ENCODE measurements around the gene LCN15.
A peak's percentile ranks its signal among the peaks of the same experiment; 100 is the strongest.
"Not testable (repeated sequence)": the region's sequence is repeated elsewhere in the genome, so short reads cannot be mapped to it uniquely, and the experiment has no call there.

LCN15 gene

DNA sequence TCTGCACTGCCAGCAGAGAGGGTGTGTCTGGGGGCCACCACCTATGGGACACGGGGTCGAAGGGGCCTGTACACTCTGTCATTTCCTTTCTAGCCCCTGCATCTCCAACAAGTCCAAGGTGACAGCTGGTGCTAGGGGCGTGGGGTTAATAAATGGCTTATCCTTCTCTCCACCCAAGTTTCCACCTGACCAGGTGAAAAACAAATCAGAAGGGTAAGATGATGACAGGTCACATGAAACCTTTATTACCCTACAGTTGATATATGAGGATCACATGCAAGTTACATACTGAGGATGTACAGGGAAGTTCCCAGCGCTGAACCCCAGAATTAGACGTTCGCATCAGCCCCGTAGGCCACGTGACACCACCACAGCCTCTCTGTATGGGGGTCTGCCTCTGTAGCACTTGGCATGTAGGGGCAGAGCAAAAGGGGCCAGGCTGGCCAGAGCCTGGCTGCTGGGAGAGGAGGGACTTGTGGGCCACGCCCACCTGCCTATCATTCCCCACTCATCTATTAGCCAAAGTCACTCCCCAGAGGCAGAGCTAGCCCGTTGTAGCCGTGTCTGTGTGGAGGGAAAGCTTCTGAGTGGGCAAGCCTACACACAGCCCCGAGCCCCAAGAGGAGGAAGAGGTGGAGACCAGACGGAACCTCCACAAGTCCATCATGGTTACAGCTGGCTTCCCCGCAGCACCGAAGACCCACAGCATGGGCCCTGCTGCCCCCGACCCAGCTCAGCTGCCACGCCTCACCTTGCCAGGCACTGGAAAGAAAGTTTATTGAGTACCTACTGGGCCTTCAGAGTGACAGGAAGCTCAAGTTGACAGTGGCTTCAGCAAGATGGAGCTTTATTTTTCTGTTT, 29.0 kb upstream of the LCN15 start:
- DNase-seq (ENCODE audit: low read depth): no peak
- in situ Hi-C loops (cut with HindIII; ENCODE audit: low sequenced_read_pairs): loop anchor here (25.0 kb wide), 1 partner anchor 244 kb away; the partner anchor contains the start of genes ABCA2, FUT7 and NPDC1
- TF ChIP-seq, protein P1, sequence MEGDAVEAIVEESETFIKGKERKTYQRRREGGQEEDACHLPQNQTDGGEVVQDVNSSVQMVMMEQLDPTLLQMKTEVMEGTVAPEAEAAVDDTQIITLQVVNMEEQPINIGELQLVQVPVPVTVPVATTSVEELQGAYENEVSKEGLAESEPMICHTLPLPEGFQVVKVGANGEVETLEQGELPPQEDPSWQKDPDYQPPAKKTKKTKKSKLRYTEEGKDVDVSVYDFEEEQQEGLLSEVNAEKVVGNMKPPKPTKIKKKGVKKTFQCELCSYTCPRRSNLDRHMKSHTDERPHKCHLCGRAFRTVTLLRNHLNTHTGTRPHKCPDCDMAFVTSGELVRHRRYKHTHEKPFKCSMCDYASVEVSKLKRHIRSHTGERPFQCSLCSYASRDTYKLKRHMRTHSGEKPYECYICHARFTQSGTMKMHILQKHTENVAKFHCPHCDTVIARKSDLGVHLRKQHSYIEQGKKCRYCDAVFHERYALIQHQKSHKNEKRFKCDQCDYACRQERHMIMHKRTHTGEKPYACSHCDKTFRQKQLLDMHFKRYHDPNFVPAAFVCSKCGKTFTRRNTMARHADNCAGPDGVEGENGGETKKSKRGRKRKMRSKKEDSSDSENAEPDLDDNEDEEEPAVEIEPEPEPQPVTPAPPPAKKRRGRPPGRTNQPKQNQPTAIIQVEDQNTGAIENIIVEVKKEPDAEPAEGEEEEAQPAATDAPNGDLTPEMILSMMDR (IDR thresholded peaks at IDR 0.05; ENCODE audit: low read depth, low read length, missing control alignments): no peak
- H3K4me3 ChIP-seq (ENCODE audit: low read depth, low read length): no peak overlapping the region

DNA sequence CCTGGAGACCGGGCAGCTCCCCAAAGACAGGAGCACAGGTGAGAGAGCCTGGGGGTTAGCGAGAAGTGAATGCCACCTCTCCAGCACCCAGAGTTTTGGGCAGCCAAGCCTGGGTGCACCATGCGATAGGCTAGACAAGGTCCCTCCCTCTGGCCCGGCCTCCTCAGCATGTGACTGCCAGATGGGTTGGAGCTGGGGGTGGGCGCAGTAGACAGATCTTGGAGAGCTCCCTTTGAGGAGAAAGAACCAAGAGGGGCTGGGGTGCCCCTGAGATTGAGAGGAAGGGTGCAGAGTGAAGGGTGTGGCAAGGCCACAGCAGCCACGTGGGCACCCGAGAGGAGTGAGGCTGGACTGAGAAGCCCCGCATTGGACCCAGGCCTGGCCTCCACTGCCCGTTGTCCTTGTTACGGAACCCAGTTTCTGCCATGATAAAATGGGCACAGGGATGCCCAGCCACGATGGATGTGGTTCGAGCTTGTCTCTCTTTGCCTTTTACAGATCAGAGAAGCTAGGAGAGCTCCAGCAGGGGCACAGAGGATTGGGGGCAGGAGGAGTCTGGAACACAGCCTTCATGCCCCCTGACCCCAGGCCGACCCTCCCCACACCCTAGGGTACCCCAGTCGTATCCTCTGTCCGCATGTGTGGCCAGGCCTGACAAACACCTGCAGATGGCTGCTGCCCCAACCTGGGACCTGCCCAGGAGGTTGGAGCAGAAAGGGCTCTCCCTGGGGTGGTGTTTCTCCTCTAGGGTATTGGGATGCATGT, 28.2 kb upstream of the LCN15 start:
- H3K4me3 ChIP-seq (ENCODE audit: low read depth, low read length): peak overlapping the region; percentile 84
- in situ Hi-C loops (cut with HindIII; ENCODE audit: low sequenced_read_pairs): loop anchor here (25.0 kb wide), 1 partner anchor 245 kb away; the partner anchor contains the start of genes ABCA2, FUT7 and NPDC1
- DNase-seq (ENCODE audit: low read depth): no peak
- TF ChIP-seq, protein P1 (IDR thresholded peaks at IDR 0.05; ENCODE audit: low read depth, low read length, missing control alignments): no peak

DNA sequence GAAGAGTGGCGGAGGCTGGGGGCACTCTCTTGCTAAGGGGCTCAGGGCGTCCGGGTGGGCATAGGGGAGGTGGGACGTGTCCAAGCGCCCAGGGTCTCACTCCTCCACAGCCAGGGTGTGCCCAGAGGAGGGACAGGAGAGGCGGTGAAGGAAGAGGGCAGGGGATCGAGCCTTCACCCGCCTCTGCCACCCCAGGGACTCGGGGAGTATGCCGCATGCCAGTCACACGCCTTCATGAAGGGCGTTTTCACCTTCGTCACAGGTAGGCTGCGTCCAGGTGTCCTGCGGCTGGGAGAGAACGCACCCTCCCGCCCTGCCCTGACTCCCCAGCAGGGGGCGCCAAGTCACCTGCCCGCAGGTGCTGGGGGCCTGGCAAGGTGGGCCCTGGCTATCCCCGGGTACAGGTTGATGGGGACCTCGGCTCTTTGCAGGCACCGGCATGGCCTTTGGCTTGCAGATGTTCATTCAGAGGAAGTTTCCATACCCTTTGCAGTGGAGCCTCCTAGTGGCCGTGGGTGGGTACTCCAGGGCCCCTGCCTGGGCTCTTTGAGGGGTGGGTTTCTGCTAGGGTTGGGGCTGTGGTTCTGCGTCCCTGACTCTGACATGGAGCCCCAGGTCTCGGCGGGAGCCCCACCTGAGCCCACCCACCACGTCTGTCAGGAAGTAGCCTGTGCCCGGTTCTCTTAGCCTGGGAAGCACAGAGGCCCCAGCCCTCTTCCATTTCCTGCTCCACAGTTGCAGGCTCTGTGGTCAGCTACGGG, 27.4 kb upstream of the LCN15 start:
- in situ Hi-C loops (cut with HindIII; ENCODE audit: low sequenced_read_pairs): loop anchor here (25.0 kb wide), 1 partner anchor 246 kb away; the partner anchor contains the start of genes ABCA2, FUT7 and NPDC1
- DNase-seq (ENCODE audit: low read depth): no peak
- peak overlapping the region; percentile 84 for H3K4me3 ChIP-seq (ENCODE audit: low read depth, low read length)
- TF ChIP-seq, protein P1 (IDR thresholded peaks at IDR 0.05; ENCODE audit: low read depth, low read length, missing control alignments): peak; percentile 93

DNA sequence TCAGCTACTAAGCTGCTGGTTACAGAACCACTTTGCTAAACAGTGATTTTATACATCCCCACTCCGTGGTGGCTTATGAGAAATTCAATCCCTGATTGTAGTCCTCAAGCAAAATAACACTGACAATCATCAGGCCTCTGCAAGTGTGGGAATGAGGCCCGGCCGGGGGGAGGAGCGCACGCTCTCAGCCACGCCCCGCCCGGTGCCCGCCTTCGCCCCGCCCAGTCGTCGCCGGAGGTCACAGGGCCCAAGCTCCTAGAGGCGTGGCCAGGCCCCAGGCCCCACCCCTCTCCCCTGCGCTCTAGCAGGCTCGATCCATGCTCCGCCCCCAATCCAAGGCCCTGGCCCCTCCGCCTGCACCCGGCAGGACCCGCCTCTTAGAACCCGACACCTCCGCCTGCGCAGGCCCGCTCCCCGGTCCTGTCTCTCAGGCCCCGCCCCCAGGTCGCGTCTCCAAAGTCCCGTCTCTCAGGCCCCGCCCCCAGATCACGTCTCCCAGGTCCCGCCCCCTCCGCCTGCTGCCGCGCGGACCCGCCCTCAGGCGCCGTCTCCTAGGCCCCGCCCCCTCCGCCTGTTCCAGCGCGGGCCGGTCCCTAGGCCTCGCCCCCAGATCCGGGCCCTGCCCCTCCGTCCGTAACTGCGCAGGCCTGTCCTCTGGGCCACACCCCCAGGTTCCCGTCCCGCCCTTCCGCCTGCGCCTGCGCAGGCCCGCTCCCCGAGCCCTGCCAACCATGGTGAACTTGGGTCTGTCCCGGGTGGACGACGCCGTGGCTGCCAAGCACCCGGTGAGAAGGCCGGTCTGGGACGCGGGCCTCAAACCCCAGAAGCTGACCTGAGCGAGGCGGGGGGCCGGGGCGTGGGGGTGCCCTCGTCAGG, 26.6 kb upstream of the LCN15 start, which contains the start of gene TMEM141:
Gene TMEM141 (plus strand): TSS at position 705 of the 876 bp plus-strand sequence. CDS start 27 bp downstream, at position 732.
- DNase-seq (ENCODE audit: low read depth): peak; percentile 96
- in situ Hi-C loops (cut with HindIII; ENCODE audit: low sequenced_read_pairs): loop anchor here (25.0 kb wide), 1 partner anchor 246 kb away; the partner anchor contains the start of genes ABCA2, FUT7 and NPDC1
- peak within 1 kb of the TSS; percentile 84 for H3K4me3 ChIP-seq (ENCODE audit: low read depth, low read length)
- TF ChIP-seq, protein P1 (IDR thresholded peaks at IDR 0.05; ENCODE audit: low read depth, low read length, missing control alignments): no peak

DNA sequence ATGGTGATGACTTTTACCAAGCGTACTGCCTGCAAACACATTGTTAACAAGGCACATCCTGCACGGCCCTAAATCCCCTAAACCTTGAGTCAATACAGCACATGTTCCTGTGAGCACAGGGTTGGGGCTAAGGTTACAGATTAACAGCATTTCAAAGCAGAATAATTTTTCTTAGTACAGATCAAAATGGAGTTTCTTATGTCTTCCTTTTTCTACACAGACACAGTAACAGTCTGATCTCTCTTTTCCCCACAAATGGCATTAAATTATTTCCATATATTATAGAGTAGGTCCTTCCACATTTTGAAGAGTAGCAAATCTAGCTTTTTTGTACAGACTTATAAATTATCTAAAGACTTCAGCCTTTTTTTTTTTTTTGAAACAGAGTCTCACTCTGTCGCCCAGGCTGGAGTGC, 25.2 kb upstream of the LCN15 start:
- in situ Hi-C loops (cut with HindIII; ENCODE audit: low sequenced_read_pairs): loop anchor here (25.0 kb wide), 1 partner anchor 248 kb away; the partner anchor contains the start of genes ABCA2, FUT7 and NPDC1
- no peak overlapping the region for H3K4me3 ChIP-seq (ENCODE audit: low read depth, low read length)
- TF ChIP-seq, protein P1 (IDR thresholded peaks at IDR 0.05; ENCODE audit: low read depth, low read length, missing control alignments): no peak
- DNase-seq (ENCODE audit: low read depth): no peak

DNA sequence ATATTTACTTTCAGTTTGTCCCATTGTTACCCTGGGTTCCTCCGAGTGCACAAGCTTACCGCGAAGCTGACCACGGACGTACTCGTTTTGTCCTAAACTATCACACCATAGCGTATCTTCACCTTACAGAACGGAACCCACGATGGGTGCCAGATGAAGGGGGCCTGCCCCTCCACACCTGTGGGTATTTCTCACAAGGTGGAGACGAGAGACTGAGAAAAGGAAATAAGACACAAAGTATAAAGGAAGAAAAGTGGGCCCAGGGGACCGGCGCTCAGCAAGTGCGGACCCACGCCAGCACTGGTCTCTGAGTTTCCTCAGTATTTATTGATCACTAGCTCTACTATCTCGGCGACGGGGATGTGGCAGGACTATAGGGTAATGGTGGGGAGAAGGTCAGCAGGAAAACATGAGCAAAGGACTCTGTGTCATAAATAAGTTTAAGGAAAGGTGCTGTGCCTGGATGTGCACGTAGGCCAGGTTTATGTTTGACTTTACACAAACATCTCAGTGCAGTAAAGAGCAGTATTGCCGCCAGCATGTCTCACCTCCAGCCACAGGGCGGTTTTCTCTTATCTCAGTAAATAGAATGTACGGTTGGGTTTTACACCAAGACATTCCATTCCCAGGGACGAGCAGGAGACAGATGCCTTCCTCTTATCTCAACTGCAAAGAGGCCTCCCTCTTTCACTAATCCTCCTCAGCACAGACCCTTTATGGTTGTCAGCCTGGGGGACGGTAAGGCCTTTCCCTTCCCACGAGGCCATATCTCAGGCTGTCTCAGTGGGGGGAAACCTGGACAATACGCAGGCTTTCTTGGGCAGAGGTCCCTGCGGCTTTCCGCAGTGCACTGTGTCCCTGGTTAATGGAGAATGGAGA, 24.6 kb upstream of the LCN15 start:
- in situ Hi-C loops (cut with HindIII; ENCODE audit: low sequenced_read_pairs): loop anchor here (25.0 kb wide), 1 partner anchor 248 kb away; the partner anchor contains the start of genes ABCA2, FUT7 and NPDC1
- DNase-seq (ENCODE audit: low read depth); H3K4me3 ChIP-seq (ENCODE audit: low read depth, low read length): not testable (repeated sequence)

All from astrocyte of the cerebellum (primary cell).